BE2C (cell line): ENCODE data around the gene TK2.

Source experiments
- DNase-seq: peaks from one replicate; pipeline ENCODE4 v3.0.0-alpha.2; 2020
- H3K27me3 ChIP-seq: fragments of 250-450 bp; sonication (Bioruptor Pico); 2 replicates; pipeline ENCODE4 v1.5.1; 2020; ENCODE audit warnings: mild to moderate bottlenecking
- H3K36me3 ChIP-seq: fragments of 250-450 bp; sonication (Bioruptor Pico); 2 replicates; pipeline ENCODE4 v1.5.1; 2020; ENCODE audit warnings: mild to moderate bottlenecking
- H3K4me1 ChIP-seq: fragments of 250-450 bp; sonication (Bioruptor Pico); 2 replicates; pipeline ENCODE4 v1.5.1; 2020
- H3K4me3 ChIP-seq: 2 replicates; pipeline ENCODE4 v1.5.1; 2011; ENCODE audit warnings: low read depth, low read length
- H3K9me3 ChIP-seq: fragments of 250-450 bp; sonication (Bioruptor Pico); 2 replicates; pipeline ENCODE4 v1.5.1; 2020
- CTCF ChIP-seq: IDR thresholded peaks from 2 replicates; pipeline ENCODE4 v1.5.1; 2012; ENCODE audit warnings: mild to moderate bottlenecking, low read depth, low read length

The TK2 gene

DNA sequence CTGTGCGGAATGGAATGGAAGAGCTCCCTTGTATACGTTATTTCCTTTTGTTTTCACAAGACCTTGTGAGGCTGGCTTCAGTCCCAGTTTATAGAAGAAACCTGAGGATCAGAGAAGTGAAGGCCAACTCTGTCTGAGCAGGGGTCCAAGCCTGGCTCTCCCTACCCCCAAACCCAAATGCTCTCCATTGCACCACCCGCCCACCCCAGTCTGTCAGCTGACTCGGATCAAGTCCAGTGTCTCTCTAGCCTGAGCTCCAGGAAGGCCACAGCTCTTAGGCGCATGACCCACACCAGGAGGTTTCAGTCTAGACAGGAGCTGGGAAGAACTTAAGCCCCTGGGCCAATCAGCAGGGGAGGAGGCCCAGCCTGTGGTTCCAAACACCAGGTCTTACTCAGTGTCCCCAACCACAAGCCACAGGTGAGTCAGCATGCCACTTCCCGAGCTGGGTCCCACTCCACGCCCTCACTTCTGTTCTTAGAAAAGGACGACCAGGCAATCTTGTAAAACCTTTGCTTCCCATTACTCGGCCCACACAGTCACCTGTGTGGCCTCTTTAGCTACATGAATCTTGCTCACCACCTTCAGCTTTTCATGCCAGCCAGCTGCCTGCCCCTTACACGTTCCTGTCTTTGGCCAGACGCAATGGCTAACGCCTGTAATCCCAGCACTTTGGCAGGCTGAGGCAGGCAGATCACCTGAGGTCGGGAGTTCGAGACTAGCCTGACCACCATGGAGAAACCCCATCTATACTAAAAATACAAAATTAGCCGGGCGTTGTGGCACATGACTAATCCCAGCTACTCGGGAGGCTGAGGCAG is 27.8 kb downstream of the TK2 start:
- Histone ChIP-seq H3K4me3 (no peak overlapping the region), H3K4me1 (peaks cover 5% of the 10 kb centered on the region), H3K36me3 (no peaks in the 10 kb centered on the region), H3K9me3 (no peaks in the 10 kb centered on the region), H3K27me3 (no peaks in the 10 kb centered on the region)
- TF ChIP-seq CTCF = no peak
- no peak for DNase-seq

DNA sequence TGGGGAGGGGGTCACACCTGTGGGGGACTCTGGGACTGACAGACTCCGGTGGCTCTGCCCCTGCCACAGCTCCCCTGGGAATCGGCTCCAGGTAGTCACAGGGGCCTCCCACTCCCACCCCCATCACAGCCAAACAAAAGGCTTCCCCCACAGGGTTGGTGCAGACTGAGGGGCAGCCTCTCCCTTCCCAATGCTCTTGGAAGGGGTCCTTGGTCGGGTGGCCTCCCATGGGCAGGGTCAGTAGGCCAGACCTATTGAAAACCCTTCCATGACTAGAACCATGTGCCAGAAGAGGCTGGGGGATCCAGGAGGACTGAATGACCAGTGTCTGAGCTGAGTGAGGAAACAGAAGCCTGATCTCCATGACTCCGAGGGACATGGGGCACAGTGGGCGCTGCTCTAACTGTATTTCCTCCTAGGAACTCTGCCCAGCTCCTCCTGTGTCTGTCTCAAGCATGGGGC is 28.6 kb downstream of the TK2 start:
- no peak for TF ChIP-seq CTCF
- H3K36me3 ChIP-seq = no peaks in the 10 kb centered on the region

GRCh38 chr16:66520406-66521170 is 29.3 kb downstream of the TK2 start:
- H3K4me1 ChIP-seq = peaks cover 14% of the 10 kb centered on the region

More for the DNA sequence above, 28.6 kb downstream of the TK2 start:
- Histone ChIP-seq H3K4me3 (no peak overlapping the region), H3K4me1 (peaks cover 12% of the 10 kb centered on the region), H3K9me3 (no peaks in the 10 kb centered on the region), H3K27me3 (no peaks in the 10 kb centered on the region)
- DNase-seq = no peak

DNA sequence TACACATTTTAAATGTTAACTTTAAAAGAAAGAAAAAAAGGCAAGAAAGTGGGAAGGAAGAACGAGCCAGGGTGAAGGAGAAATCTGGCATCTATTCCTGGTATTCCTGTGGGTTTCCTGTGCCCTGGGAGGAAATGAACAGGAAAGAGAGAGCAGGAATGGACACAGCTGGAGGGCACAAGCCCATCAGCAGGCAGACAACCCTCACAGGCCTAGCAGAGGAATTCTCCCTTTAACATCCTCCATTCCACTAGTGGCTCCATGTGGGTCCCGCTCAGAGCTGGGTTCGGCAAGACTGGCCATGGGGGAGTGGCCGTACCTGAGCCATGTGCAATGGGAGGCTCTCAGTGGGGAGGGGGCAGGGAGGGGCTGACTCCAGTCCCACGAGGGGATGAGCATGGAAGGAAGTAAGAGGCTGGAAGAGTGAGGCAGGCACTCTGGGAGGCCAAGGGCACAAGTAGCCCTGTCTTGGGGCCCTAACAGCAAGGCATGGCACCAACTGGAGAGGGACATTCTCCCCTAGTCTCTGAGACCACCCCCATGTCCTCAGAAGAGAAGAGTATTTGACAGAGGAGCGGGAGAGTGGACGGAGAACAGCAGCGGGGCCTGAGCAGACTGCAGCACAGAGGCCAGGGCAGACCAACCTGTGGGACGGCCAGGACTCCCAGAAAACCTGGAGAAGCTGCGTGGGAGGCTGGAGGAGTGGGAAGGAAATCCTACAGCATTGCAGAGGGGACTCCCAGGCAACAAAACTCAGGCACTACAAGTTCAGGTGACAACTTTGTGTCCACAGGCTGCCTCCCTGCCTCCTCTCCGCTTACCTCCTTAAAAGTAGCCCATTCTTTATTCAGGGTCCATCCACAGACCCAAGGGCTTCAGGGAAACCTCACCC is 30.2 kb downstream of the TK2 start:
- TF ChIP-seq CTCF = no peak
- Histone ChIP-seq H3K27me3 (no peaks in the 10 kb centered on the region), H3K4me1 (peaks cover 14% of the 10 kb centered on the region), H3K4me3 (no peak overlapping the region), H3K9me3 (no peaks in the 10 kb centered on the region), H3K36me3 (no peaks in the 10 kb centered on the region)
- no peak for DNase-seq

More at GRCh38 chr16:66520406-66521170, 29.3 kb downstream of the TK2 start:
- Histone ChIP-seq H3K9me3 (no peaks in the 10 kb centered on the region), H3K27me3 (no peaks in the 10 kb centered on the region), H3K36me3 (no peaks in the 10 kb centered on the region), H3K4me3 (no peak overlapping the region)
- no peak for TF ChIP-seq CTCF
- DNase-seq = no peak

GRCh38 chr16:66517586-66518263 is 32.2 kb downstream of the TK2 start:
- Histone ChIP-seq H3K36me3 (no peaks in the 10 kb centered on the region), H3K4me3 (no peak overlapping the region), H3K27me3 (no peaks in the 10 kb centered on the region), H3K4me1 (peaks cover 14% of the 10 kb centered on the region), H3K9me3 (no peaks in the 10 kb centered on the region)
- no peak for DNase-seq
- no peak for TF ChIP-seq CTCF
